Small intestine (tissue), 7 donors: ENCODE measurements around the gene CCR6. TPM values are rescaled to one million over a fixed set of nuclear protein-coding genes. Genes with fewer than 3 reads are reported as not detected.

ENCODE experiments used
- DNase-seq, 2 donors: peaks; one replicate each; pipeline versions ENCODE4 v3.0.0 to v3.0.0-alpha.2; 2013
- FAIRE-seq: peaks from 2 replicates; lab custom pipeline; 2012; peaks lifted over from hg19 to GRCh38; lab: Jason Lieb, UNC
- H3K27ac ChIP-seq, 3 donors: one replicate each; pipeline ENCODE4 v1.5.1; 2013; ENCODE audit warnings: low read length in 2 of 3, mild to moderate bottlenecking in 2 of 3, control low read depth in 1 of 3, inconsistent platforms in 1 of 3, low read depth in 1 of 3, moderate library complexity in 1 of 3
- H3K27me3 ChIP-seq, 3 donors: one replicate each; pipeline ENCODE4 v1.6.1; 2013; ENCODE audit warnings: low read length in 3 of 3, inconsistent platforms in 1 of 3; ENCODE audit not compliant: control insufficient read depth in 3 of 3, insufficient read depth in 3 of 3
- H3K36me3 ChIP-seq, 3 donors: one replicate each; pipeline ENCODE4 v1.6.1; 2013; ENCODE audit warnings: low read length in 3 of 3, inconsistent platforms in 1 of 3, low read depth in 1 of 3, mild to moderate bottlenecking in 1 of 3, moderate library complexity in 1 of 3; ENCODE audit not compliant: control insufficient read depth in 3 of 3, insufficient read depth in 2 of 3
- H3K4me1 ChIP-seq, 3 donors: one replicate each; pipeline ENCODE4 v1.6.1; 2013; ENCODE audit warnings: low read length in 2 of 3, inconsistent platforms in 1 of 3, low read depth in 1 of 3, mild to moderate bottlenecking in 1 of 3, moderate library complexity in 1 of 3; ENCODE audit not compliant: control insufficient read depth in 3 of 3, insufficient read depth in 2 of 3
- H3K4me3 ChIP-seq, 3 donors: one replicate each; pipeline ENCODE4 v1.5.1; 2013; ENCODE audit warnings: low read length in 3 of 3, control low read depth in 1 of 3, inconsistent platforms in 1 of 3, low read depth in 1 of 3, mild to moderate bottlenecking in 1 of 3, moderate library complexity in 1 of 3
- H3K9me3 ChIP-seq, 2 donors: one replicate each; pipeline ENCODE4 v1.6.1; 2013; ENCODE audit warnings: low read depth in 1 of 2, low read length in 1 of 2; ENCODE audit not compliant: control insufficient read depth in 2 of 2, insufficient read depth in 1 of 2
- WGBS, 3 donors: extraction: QIAGEN DNeasy Blood & Tissue Kit; methylation state at CpG; one replicate each; pipeline ENCODE4 v1.1.7; 2013; 5-methylcytosine and 5-hydroxymethylcytosine counted together
- polyA plus RNA-seq, 4 donors: library from polyadenylated mRNA; stranded (reverse) in 3 of 4; unstranded in 1 of 4; fragments of 200-250 nt in 3 of 4; fragments of 120-200 nt in 1 of 4; gene quantifications; one replicate each; pipeline versions ENCODE4 v1.2.1 to v1.2.3, GENCODE V29; 2013
- donor health status: healthy with polysubstance abuse.
- donor health status: control.
- donor health status: control.
- donor health status: Bipolar disorder and iron deficiency.
- donor health status: healthy.

CCR6 gene
- polyA plus RNA-seq, 4 donors, result 0.54 to 5.8 (median 1.1) TPM

GRCh38 chr6:167137081-167137480 lies 14.2 kb downstream of the CCR6 start:
- Histone ChIP-seq H3K27me3 (no peaks in the 10 kb centered on the region), H3K27ac (no peak overlapping the region), H3K9me3 (no peaks in the 10 kb centered on the region), H3K4me1 (peaks cover 3 to 18% (median 7%) of the 10 kb centered on the region in 3 donors), H3K36me3 (peaks cover 0 to 10% (median 2%) of the 10 kb centered on the region in 3 donors), H3K4me3 (no peak overlapping the region)
- FAIRE-seq (no peak), DNase-seq (no peak)
- 87 to 97% (median 89%) methylated on average over 10 of the region's 10 CpGs for WGBS, 3 donors

GRCh38 chr6:167137881-167138280 lies 15.0 kb downstream of the CCR6 start:
- 65 to 85% (median 81%) methylated on average over 6 of the region's 6 CpGs for WGBS, 3 donors
- FAIRE-seq (no peak), DNase-seq (no peak)
- H3K9me3 ChIP-seq, result no peaks in the 10 kb centered on the region
- H3K4me3 ChIP-seq, result no peak overlapping the region
- no peaks in the 10 kb centered on the region for H3K27me3 ChIP-seq
- H3K27ac ChIP-seq, result no peak overlapping the region
- H3K36me3 ChIP-seq, result peaks cover 0 to 10% (median 2%) of the 10 kb centered on the region in 3 donors
- peaks cover 3 to 19% (median 7%) of the 10 kb centered on the region in 3 donors for H3K4me1 ChIP-seq

GRCh38 chr6:167139761-167140160 lies 16.9 kb downstream of the CCR6 start:
- peaks cover 3 to 19% (median 7%) of the 10 kb centered on the region in 3 donors for H3K4me1 ChIP-seq
- H3K4me3 ChIP-seq, result no peak overlapping the region
- peaks cover 0 to 5% (median 2%) of the 10 kb centered on the region in 3 donors for H3K36me3 ChIP-seq
- H3K27ac ChIP-seq, result no peak overlapping the region
- WGBS, 3 donors, result 93 to 96% (median 95%) methylated on average over 4 of the region's 4 CpGs
- no peak for FAIRE-seq
- H3K27me3 ChIP-seq, result no peaks in the 10 kb centered on the region
- no peaks in the 10 kb centered on the region for H3K9me3 ChIP-seq
- no peak for DNase-seq

- peaks cover 0 to 2% (median 0%) of the 10 kb centered on the region in 3 donors for H3K36me3 ChIP-seq
- H3K27me3 ChIP-seq, result no peaks in the 10 kb centered on the region
- 59 to 62% (median 60%) methylated on average over 10 of the region's 10 CpGs for WGBS, 3 donors
- H3K4me3 ChIP-seq, result no peak overlapping the region
- DNase-seq, result peak; percentile 39 to 63
- peaks cover 3 to 19% (median 7%) of the 10 kb centered on the region in 3 donors for H3K4me1 ChIP-seq
- no peak overlapping the region for H3K27ac ChIP-seq
- no peak for FAIRE-seq
- H3K9me3 ChIP-seq, result no peaks in the 10 kb centered on the region
Observed at GRCh38 chr6:167140589-167141474, 17.9 kb downstream of the CCR6 start.

- no peaks in the 10 kb centered on the region for H3K9me3 ChIP-seq
- peak; percentile 68 to 75 for DNase-seq
- no peak overlapping the region for H3K27ac ChIP-seq
- no peaks in the 10 kb centered on the region for H3K27me3 ChIP-seq
- no peaks in the 10 kb centered on the region for H3K36me3 ChIP-seq
- no peak for FAIRE-seq
- H3K4me3 ChIP-seq, result no peak overlapping the region
- peaks cover 3 to 19% (median 7%) of the 10 kb centered on the region in 3 donors for H3K4me1 ChIP-seq
- WGBS, 3 donors, result 43 to 50% (median 46%) methylated on average over 18 of the region's 18 CpGs
Observed at GRCh38 chr6:167141667-167142432, 19.0 kb downstream of the CCR6 start.

GRCh38 chr6:167142433-167142761 lies 19.5 kb downstream of the CCR6 start:
- H3K27me3 ChIP-seq, result peaks cover 0 to 2% (median 0%) of the 10 kb centered on the region in 3 donors
- H3K9me3 ChIP-seq, result no peaks in the 10 kb centered on the region
- 13 to 36% (median 25%) methylated on average over 4 of the region's 4 CpGs for WGBS, 3 donors
- DNase-seq (no peak), FAIRE-seq (peak; percentile 15)
- peaks cover 3 to 19% (median 7%) of the 10 kb centered on the region in 3 donors for H3K4me1 ChIP-seq
- no peak overlapping the region for H3K27ac ChIP-seq
- H3K4me3 ChIP-seq, result no peak overlapping the region
- no peaks in the 10 kb centered on the region for H3K36me3 ChIP-seq

- FAIRE-seq (no peak), DNase-seq (no peak)
- no peaks in the 10 kb centered on the region for H3K36me3 ChIP-seq
- H3K4me3 ChIP-seq, result no peak overlapping the region
- H3K4me1 ChIP-seq, result peaks cover 3 to 19% (median 7%) of the 10 kb centered on the region in 3 donors
- H3K9me3 ChIP-seq, result no peaks in the 10 kb centered on the region
- no peak overlapping the region for H3K27ac ChIP-seq
- peaks cover 0 to 3% (median 0%) of the 10 kb centered on the region in 3 donors for H3K27me3 ChIP-seq
- WGBS, 3 donors, result 84 to 97% (median 91%) methylated on average over 8 to 9 of the region's 9 CpGs
Observed at GRCh38 chr6:167143041-167143440, 20.1 kb downstream of the CCR6 start.

GRCh38 chr6:167145461-167145860 lies 22.6 kb downstream of the CCR6 start:
- no peak overlapping the region for H3K4me3 ChIP-seq
- WGBS, 3 donors, result 86 to 94% (median 89%) methylated on average over 10 to 12 of the region's 12 CpGs
- peaks cover 3 to 17% (median 7%) of the 10 kb centered on the region in 3 donors for H3K4me1 ChIP-seq
- peaks cover 0 to 3% (median 0%) of the 10 kb centered on the region in 3 donors for H3K27me3 ChIP-seq
- H3K36me3 ChIP-seq, result no peaks in the 10 kb centered on the region
- DNase-seq (no peak), FAIRE-seq (no peak)
- H3K27ac ChIP-seq, result no peak overlapping the region
- H3K9me3 ChIP-seq, result no peaks in the 10 kb centered on the region
